GM12878 (cell line): Measurements from ENCODE around the gene TIMM9. TPM values are rescaled to one million over a fixed set of nuclear protein-coding genes. Genes with fewer than 3 reads are reported as not detected.

Source experiments
- ATAC-seq: fragments of 200-7000 bp; cut with Tn5 transposase; 3 replicates; pipeline ENCODE4 v1.9.1; 2020; ENCODE audit warnings: mild to moderate bottlenecking, moderate library complexity
- BruUV-seq: library from RNA; stranded (reverse); fragments of 400-500 nt; replicated peaks from 2 replicates; lab custom pipeline; 2021; lab: Mats Ljungman, UMichigan
- CTCF ChIA-PET: fragments of 300-600 bp; sonication (Branson Sonifier 250); formaldehyde crosslinking; extraction: SDS; loops from one replicate; lab custom pipeline; 2021; ENCODE audit warnings: inconsistent platforms; lab: Yijun Ruan, JAX
- POLR2A ChIA-PET: fragments of 350-600 bp; formaldehyde crosslinking; extraction: SDS; loops from one replicate; lab custom pipeline; 2021; ENCODE audit warnings: inconsistent platforms; lab: Charles Lee
- RAD21 ChIA-PET: fragments of 300-600 bp; sonication (Branson Sonifier 250); formaldehyde crosslinking; loops from one replicate; lab custom pipeline; 2023; ENCODE audit warnings: antibody characterized with exemption; ENCODE audit not compliant: unreplicated experiment; lab: Charles Lee
- SMC1A ChIA-PET: fragments of 300-600 bp; sonication (Branson Sonifier 250); formaldehyde crosslinking; loops from one replicate; lab custom pipeline; 2023; ENCODE audit not compliant: unreplicated experiment, uncharacterized antibody; lab: Charles Lee
- DNase-seq: peaks from one replicate; pipeline ENCODE4 v3.0.0-alpha.2; 2011; ENCODE audit warnings: low read depth, low spot score
- FAIRE-seq: peaks from 3 replicates; lab custom pipeline; 2011; peaks lifted over from hg19 to GRCh38; lab: Jason Lieb, UNC
- H2AFZ ChIP-seq: 2 replicates; pipeline ENCODE4 v1.6.0; 2011; ENCODE audit warnings: low read depth, low read length, control low read depth; ENCODE audit not compliant: control insufficient read depth
- H3K27ac ChIP-seq: 2 replicates; pipeline ENCODE4 v1.5.1; 2011; ENCODE audit warnings: control low read depth; ENCODE audit not compliant: control insufficient read depth, insufficient read depth
- H3K27me3 ChIP-seq, 2 experiments: replicated peaks in 1 of 2; 2 replicates each; pipeline versions ENCODE4 v1.6.0 to v1.6.1; 2011; ENCODE audit warnings: low read length in 1 of 2; ENCODE audit not compliant: control insufficient read depth in 2 of 2, insufficient read depth in 2 of 2
- H3K36me3 ChIP-seq, 2 experiments: 2 replicates each; pipeline ENCODE4 v1.5.1; 2011; ENCODE audit warnings: low read length in 1 of 2; ENCODE audit not compliant: control insufficient read depth in 2 of 2, insufficient read depth in 2 of 2
- H3K4me1 ChIP-seq: 2 replicates; pipeline ENCODE4 v1.6.1; 2011; ENCODE audit warnings: mild to moderate bottlenecking, low read length, moderate library complexity, mixed read lengths; ENCODE audit not compliant: control insufficient read depth, insufficient read depth
- H3K4me2 ChIP-seq: 2 replicates; pipeline ENCODE4 v1.6.0; 2011; ENCODE audit warnings: control low read depth; ENCODE audit not compliant: control insufficient read depth, insufficient read depth
- H3K4me3 ChIP-seq: fragments of 200-600 bp; sonication (generic); 2 replicates; pipeline ENCODE4 v1.5.1; 2016
- H3K79me2 ChIP-seq: 2 replicates; pipeline ENCODE4 v1.6.0; 2011; ENCODE audit warnings: low read length; ENCODE audit not compliant: control insufficient read depth, insufficient read depth
- H3K9ac ChIP-seq: 2 replicates; pipeline ENCODE4 v1.8.0; 2011; ENCODE audit warnings: low read length, control low read depth, mixed read lengths; ENCODE audit not compliant: control insufficient read depth, insufficient read depth
- H3K9me3 ChIP-seq: replicated peaks from 3 replicates; pipeline ENCODE4 v1.5.1; 2011; ENCODE audit warnings: mild to moderate bottlenecking, low read length; ENCODE audit not compliant: control insufficient read depth, insufficient read depth
- H4K20me1 ChIP-seq: 2 replicates; pipeline ENCODE4 v1.6.0; 2011; ENCODE audit not compliant: control insufficient read depth, insufficient read depth
- ASH2L ChIP-seq: fragments of 300-600, 200-600 bp; sonication (generic); IDR thresholded peaks from 2 replicates; pipeline ENCODE4 v1.6.1; 2017; ENCODE audit warnings: low read depth, mild to moderate bottlenecking, borderline replicate concordance
- BRCA1 ChIP-seq: IDR thresholded peaks from 2 replicates; pipeline ENCODE4 v1.6.1; 2011; ENCODE audit warnings: low read depth, low read length, improper control_type of control experiment
- CHD1 ChIP-seq: IDR thresholded peaks from 2 replicates; pipeline ENCODE4 v1.6.1; 2012; ENCODE audit warnings: low read depth, low read length, improper control_type of control experiment
- DPF2 ChIP-seq: fragments of 450-650 bp; IDR thresholded peaks from 2 replicates; pipeline ENCODE4 v1.6.1; 2017; ENCODE audit warnings: mild to moderate bottlenecking
- MXI1 ChIP-seq: fragments of 150-350 bp; IDR thresholded peaks from 2 replicates; pipeline ENCODE4 v1.6.1; 2011; ENCODE audit warnings: low read depth, mild to moderate bottlenecking, inconsistent platforms, low read length, improper control_type of control experiment
- NFXL1 ChIP-seq: fragments of 450-650 bp; IDR thresholded peaks from 2 replicates; pipeline ENCODE4 v1.6.1; 2017; ENCODE audit warnings: antibody characterized with exemption, mild to moderate bottlenecking, borderline replicate concordance
- NR2F1 ChIP-seq: fragments of 450-650 bp; conservative IDR thresholded peaks from 2 replicates; pipeline ENCODE4 v1.6.1; 2017; ENCODE audit warnings: mild to moderate bottlenecking
- POLR2A ChIP-seq: IDR thresholded peaks from 2 replicates; pipeline ENCODE4 v1.6.1; 2011; ENCODE audit warnings: low read depth, mild to moderate bottlenecking, low read length
- SMAD5 ChIP-seq: IDR thresholded peaks from 2 replicates; pipeline ENCODE4 v1.6.1; 2016; ENCODE audit warnings: antibody characterized with exemption, low read depth
- SMC3 ChIP-seq: IDR thresholded peaks from 2 replicates; pipeline ENCODE4 v1.6.1; 2011; ENCODE audit warnings: low read length, improper control_type of control experiment, borderline replicate concordance
- TARDBP ChIP-seq: IDR thresholded peaks from 2 replicates; pipeline ENCODE4 v1.6.1; 2016; ENCODE audit warnings: borderline replicate concordance
- ZNF384 ChIP-seq: IDR thresholded peaks from 2 replicates; pipeline ENCODE4 v1.6.1; 2012; ENCODE audit warnings: low read depth, mild to moderate bottlenecking, low read length, improper control_type of control experiment, borderline replicate concordance
- ZSCAN29 ChIP-seq: fragments of 450-650 bp; IDR thresholded peaks from 2 replicates; pipeline ENCODE4 v1.6.1; 2017; ENCODE audit warnings: mild to moderate bottlenecking, moderate library complexity
- WGBS: methylation state at CpG from one replicate; pipeline ENCODE4 v1.1.6; 2016; ENCODE audit warnings: low lambda C conversion rate; ENCODE audit not compliant: insufficient replicate concordance, insufficient coverage; ENCODE audit errors: missing lambda C conversion rate; 5-methylcytosine and 5-hydroxymethylcytosine counted together
- in situ Hi-C: fragments of 300-500 bp; cut with MboI; formaldehyde crosslinking; loops from 9 replicates; pipeline ENCODE4 v1.14.3; 2018; ENCODE audit warnings: mixed read lengths
- intact Hi-C: fragments of 100-400 bp; cut with micrococcal nuclease; formaldehyde crosslinking; loops from one replicate; pipeline ENCODE4 v1.14.2; 2022; ENCODE audit not compliant: unreplicated experiment
- polyA plus RNA-seq, 11 experiments: library from polyadenylated mRNA; depleted of rRNA in 4 of 11; unstranded in 6 of 11; stranded (reverse) in 5 of 11; fragments of >200 nt; fragmentation: Nextera tagmentation in 4 of 11; fragmentation: Illumina TruSeq in 1 of 11; extraction: Ambion mirVana in 4 of 11; extraction: Trizol in 1 of 11; gene quantifications; 1 replicate in 1 of 11; 2 replicates in 10 of 11; pipeline versions ENCODE4 v1.2.1 to v1.2.3, GENCODE V29; 2011 to 2016; ENCODE audit warnings: inconsistent platforms in 2 of 11, missing spikeins in 2 of 11, low read depth in 1 of 11
- total RNA-seq, 4 experiments: library from RNA; depleted of rRNA in 3 of 4; stranded (reverse); fragments of >200 nt in 3 of 4; fragmentation: Illumina TruSeq in 1 of 4; extraction: Trizol in 1 of 4; gene quantifications; 2 replicates each; pipeline versions ENCODE4 v1.2.1 to v1.2.3, GENCODE V29; 2013 to 2021
- TF ChIP-seq, protein P1 (sequence below): IDR thresholded peaks from 2 replicates; pipeline ENCODE4 v1.6.1; 2012; ENCODE audit warnings: low read depth, low read length, improper control_type of control experiment
- TF ChIP-seq, protein P2 (sequence below): IDR thresholded peaks from 2 replicates; pipeline ENCODE4 v1.6.1; 2012; ENCODE audit warnings: low read depth, low read length, improper control_type of control experiment
- TF ChIP-seq, protein P3 (sequence below): IDR thresholded peaks from 2 replicates; pipeline ENCODE4 v1.6.1; 2011; ENCODE audit warnings: low read depth, low read length, improper control_type of control experiment, borderline replicate concordance
- TF ChIP-seq, protein P4 (sequence below): IDR thresholded peaks from 2 replicates; pipeline ENCODE4 v1.6.1; 2011; ENCODE audit warnings: mild to moderate bottlenecking, low read depth, low read length, moderate library complexity; ENCODE audit not compliant: insufficient replicate concordance

Gene TIMM9
- total and polyA plus RNA-seq, 10 of the 15 experiments (the other 5 are each of a cell fraction or from before 2014, with no cell fraction given) = 36.6 to 116 (median 62.0) TPM

DNA sequence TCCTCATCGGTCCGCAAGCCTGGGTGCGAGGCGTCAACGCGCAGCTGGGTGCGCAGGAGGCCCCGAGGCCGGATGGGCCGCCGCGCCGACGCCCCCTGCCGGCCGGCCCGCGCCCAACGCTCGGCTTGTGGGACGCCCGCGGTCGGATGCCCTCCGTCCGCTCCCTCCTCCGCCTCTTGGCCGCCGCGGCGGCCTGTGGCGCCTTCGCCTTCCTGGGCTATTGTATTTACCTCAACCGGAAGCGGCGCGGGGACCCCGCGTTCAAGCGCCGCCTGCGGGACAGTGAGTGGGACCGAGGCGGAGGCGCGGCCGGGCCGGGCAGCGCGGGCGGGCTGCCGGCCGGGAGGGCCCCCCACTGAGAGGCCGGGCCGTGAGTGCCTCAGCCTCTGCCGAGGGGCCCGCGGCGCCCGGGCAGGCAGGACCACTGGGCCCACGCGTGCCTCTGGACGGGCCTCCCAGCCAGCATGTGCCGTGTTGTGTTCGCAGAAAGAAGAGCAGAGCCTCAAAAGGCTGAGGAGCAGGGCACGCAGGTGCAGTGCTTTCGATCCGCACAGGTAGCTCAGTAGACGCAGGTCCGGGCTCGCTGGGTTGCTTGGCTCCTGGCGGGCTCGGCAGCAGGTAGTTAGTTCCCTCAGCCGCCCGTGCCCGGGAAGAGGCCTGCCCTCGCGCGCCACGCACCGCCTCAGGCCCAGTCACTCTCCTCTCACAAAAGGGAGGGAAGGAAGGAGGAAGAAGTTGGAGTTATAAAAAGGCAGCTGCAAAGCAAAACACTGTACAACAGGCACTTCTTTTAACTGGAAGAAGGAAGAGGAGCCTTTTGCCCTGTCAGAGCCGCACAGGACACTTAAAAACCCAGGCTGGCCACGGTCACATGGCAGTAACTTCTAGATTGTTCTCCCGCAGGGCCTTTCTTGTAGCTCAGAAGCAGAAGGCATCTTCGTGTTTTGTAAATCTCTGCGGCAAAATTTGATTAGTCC, 31.2 kb downstream of the TIMM9 start, which contains the start of gene TOMM20L:
TSS of gene TOMM20L (plus strand) at position 119 of the 977 bp plus-strand sequence. CDS start at position 147, 28 bp downstream.
- intact Hi-C loops = loop anchor here (5.0 kb wide), 1 partner anchor 289 kb away; no protein-coding TSS in a partner anchor
- FAIRE-seq (no peak), ATAC-seq (peak; percentile 99), DNase-seq (no peak)
- H3K4me2 ChIP-seq = peak within 1 kb of the TSS; percentile 94
- POLR2A ChIA-PET = no interaction called here
- H3K9ac ChIP-seq = peak within 1 kb of the TSS; percentile 45; the same call in 1 of the 2 replicates
- peak within 1 kb of the TSS; percentile 20; the same call in 1 of the 2 replicates for H3K27ac ChIP-seq
- no peaks in the 10 kb centered on the region for H3K27me3 ChIP-seq
- no peaks in the 10 kb centered on the region for H4K20me1 ChIP-seq
- no peaks in the 10 kb centered on the region for H3K79me2 ChIP-seq
- in situ Hi-C loops = no loop called here
- H3K9me3 ChIP-seq = no peaks in the 10 kb centered on the region
- no TSS peak for BruUV-seq
- no peaks in the 10 kb centered on the region for H3K36me3 ChIP-seq
- SMC1A ChIA-PET = interaction anchor here (0.8 to 1.9 kb wide), 2 partner anchors 32 to 192 kb away, joined by 3 to 5 read pairs; partner anchors contain the start of gene KIAA0586
- H3K4me3 ChIP-seq = peak within 1 kb of the TSS; percentile 59; the same call in 1 of the 2 replicates
- H3K4me1 ChIP-seq = peaks cover 4% of the 10 kb centered on the region; the same call in 1 of the 2 replicates
- RAD21 ChIA-PET = interaction anchor here (1.7 kb wide), 1 partner anchor 288 kb away, joined by 5 read pairs; no protein-coding TSS in a partner anchor
- peak within 1 kb of the TSS; percentile 92 for H2AFZ ChIP-seq
- 12% methylated on average over 69 of the region's 86 CpGs for WGBS
- CTCF ChIA-PET = interaction anchor here (0.6 to 3.0 kb wide), 16 partner anchors 9 to 317 kb away, joined by 3 to 19 read pairs (median 4); partner anchors contain the start of gene ARID4A
- TF ChIP-seq, protein P1, sequence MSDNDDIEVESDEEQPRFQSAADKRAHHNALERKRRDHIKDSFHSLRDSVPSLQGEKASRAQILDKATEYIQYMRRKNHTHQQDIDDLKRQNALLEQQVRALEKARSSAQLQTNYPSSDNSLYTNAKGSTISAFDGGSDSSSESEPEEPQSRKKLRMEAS = peak; percentile 68; the same call in 1 of the 2 replicates
- TF ChIP-seq POLR2A = peak; percentile 68; the same call in 1 of the 2 replicates
- no peak for TF ChIP-seq ZNF384
- TF ChIP-seq, protein P2, sequence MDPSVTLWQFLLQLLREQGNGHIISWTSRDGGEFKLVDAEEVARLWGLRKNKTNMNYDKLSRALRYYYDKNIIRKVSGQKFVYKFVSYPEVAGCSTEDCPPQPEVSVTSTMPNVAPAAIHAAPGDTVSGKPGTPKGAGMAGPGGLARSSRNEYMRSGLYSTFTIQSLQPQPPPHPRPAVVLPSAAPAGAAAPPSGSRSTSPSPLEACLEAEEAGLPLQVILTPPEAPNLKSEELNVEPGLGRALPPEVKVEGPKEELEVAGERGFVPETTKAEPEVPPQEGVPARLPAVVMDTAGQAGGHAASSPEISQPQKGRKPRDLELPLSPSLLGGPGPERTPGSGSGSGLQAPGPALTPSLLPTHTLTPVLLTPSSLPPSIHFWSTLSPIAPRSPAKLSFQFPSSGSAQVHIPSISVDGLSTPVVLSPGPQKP = no peak
- TF ChIP-seq ASH2L = no peak
- TF ChIP-seq, protein P3, sequence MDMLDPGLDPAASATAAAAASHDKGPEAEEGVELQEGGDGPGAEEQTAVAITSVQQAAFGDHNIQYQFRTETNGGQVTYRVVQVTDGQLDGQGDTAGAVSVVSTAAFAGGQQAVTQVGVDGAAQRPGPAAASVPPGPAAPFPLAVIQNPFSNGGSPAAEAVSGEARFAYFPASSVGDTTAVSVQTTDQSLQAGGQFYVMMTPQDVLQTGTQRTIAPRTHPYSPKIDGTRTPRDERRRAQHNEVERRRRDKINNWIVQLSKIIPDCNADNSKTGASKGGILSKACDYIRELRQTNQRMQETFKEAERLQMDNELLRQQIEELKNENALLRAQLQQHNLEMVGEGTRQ = no peak
- 0 out of 2 replicates have a peak, but pooled peaks have one; percentile 25 for TF ChIP-seq MXI1
- TF ChIP-seq NR2F1 = peak; percentile 54
- TF ChIP-seq CHD1 = no peak
- peak; percentile 81 for TF ChIP-seq DPF2
- TF ChIP-seq ZSCAN29 = 0 out of 2 replicates have a peak, but pooled peaks have one; percentile 7
- TF ChIP-seq SMAD5 = no peak
- TF ChIP-seq NFXL1 = no peak
- TF ChIP-seq SMC3 = peak; percentile 25; the same call in 1 of the 2 replicates
- TF ChIP-seq TARDBP = 0 out of 2 replicates have a peak, but pooled peaks have one; percentile 42
- TF ChIP-seq BRCA1 = no peak
- TF ChIP-seq, protein P4, sequence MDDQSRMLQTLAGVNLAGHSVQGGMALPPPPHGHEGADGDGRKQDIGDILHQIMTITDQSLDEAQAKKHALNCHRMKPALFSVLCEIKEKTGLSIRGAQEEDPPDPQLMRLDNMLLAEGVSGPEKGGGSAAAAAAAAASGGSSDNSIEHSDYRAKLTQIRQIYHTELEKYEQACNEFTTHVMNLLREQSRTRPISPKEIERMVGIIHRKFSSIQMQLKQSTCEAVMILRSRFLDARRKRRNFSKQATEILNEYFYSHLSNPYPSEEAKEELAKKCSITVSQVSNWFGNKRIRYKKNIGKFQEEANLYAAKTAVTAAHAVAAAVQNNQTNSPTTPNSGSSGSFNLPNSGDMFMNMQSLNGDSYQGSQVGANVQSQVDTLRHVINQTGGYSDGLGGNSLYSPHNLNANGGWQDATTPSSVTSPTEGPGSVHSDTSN = no peak
